OCI-LY7 (cell line): Measurements from ENCODE around the gene CACNA1D. TPM values are rescaled to one million over a fixed set of nuclear protein-coding genes. Genes with fewer than 3 reads are reported as not detected.

Experiments
- BruUV-seq: library from RNA; stranded (reverse); fragments of 400-500 nt; replicated peaks from 2 replicates; lab custom pipeline; 2021; lab: Mats Ljungman, UMichigan
- CTCF ChIA-PET: fragments of 300-600 bp; sonication (Branson Sonifier 250); formaldehyde crosslinking; loops from one replicate; lab custom pipeline; 2022; ENCODE audit warnings: antibody characterized with exemption; ENCODE audit not compliant: unreplicated experiment; lab: Charles Lee
- POLR2A ChIA-PET: fragments of 300-600 bp; sonication (Branson Sonifier 250); formaldehyde crosslinking; loops from one replicate; lab custom pipeline; 2022; ENCODE audit warnings: antibody characterized with exemption; lab: Charles Lee
- DNase-seq: peaks from one replicate; pipeline ENCODE4 v3.0.0-alpha.2; 2015; ENCODE audit warnings: low spot score
- H2AFZ ChIP-seq: fragments of 200-600 bp; sonication (generic), shearing (Covaris generic); 2 replicates; pipeline ENCODE4 v1.6.1; 2014; ENCODE audit warnings: mild to moderate bottlenecking, antibody characterized with exemption, low read length, moderate library complexity
- H3K27ac ChIP-seq: fragments of 200-600 bp; sonication (generic); 2 replicates; pipeline ENCODE4 v1.5.1; 2014; ENCODE audit warnings: mixed run types, low read depth, mild to moderate bottlenecking, moderate library complexity, low read length, inconsistent platforms; ENCODE audit not compliant: poor library complexity, severe bottlenecking
- H3K36me3 ChIP-seq: fragments of 200-600 bp; sonication (generic); 2 replicates; pipeline ENCODE4 v1.6.1; 2014; ENCODE audit warnings: mild to moderate bottlenecking, antibody characterized with exemption, low read length, moderate library complexity, mixed read lengths; ENCODE audit not compliant: insufficient read depth
- H3K4me1 ChIP-seq: fragments of 200-600 bp; sonication (generic); 2 replicates; pipeline ENCODE4 v1.5.1; 2014; ENCODE audit warnings: mild to moderate bottlenecking, low read length; ENCODE audit not compliant: insufficient read depth, poor library complexity, severe bottlenecking
- H3K4me2 ChIP-seq: fragments of 200-600 bp; sonication (generic); 2 replicates; pipeline ENCODE4 v1.6.1; 2014; ENCODE audit warnings: mild to moderate bottlenecking, low read length
- H3K4me3 ChIP-seq: fragments of 200-600 bp; sonication (generic); 2 replicates; pipeline ENCODE4 v1.5.1; 2014; ENCODE audit warnings: mild to moderate bottlenecking, low read depth, low read length; ENCODE audit not compliant: poor library complexity, severe bottlenecking
- H3K79me2 ChIP-seq: fragments of 200-600 bp; sonication (generic); 2 replicates; pipeline ENCODE4 v1.6.1; 2016; ENCODE audit warnings: low read depth, mild to moderate bottlenecking, low read length, moderate library complexity, mixed read lengths; ENCODE audit not compliant: insufficient read depth
- H3K9me2 ChIP-seq: fragments of 200-600 bp; sonication (generic); 2 replicates; pipeline ENCODE4 v1.6.1; 2016; ENCODE audit warnings: mild to moderate bottlenecking, low read length, mixed read lengths; ENCODE audit not compliant: insufficient read depth
- H3K9me3 ChIP-seq: fragments of 200-600 bp; sonication (generic); 2 replicates; pipeline ENCODE4 v1.6.1; 2014; ENCODE audit warnings: mild to moderate bottlenecking, mixed run types, low read length, mixed read lengths
- H4K20me1 ChIP-seq: fragments of 200-600 bp; sonication (generic); 2 replicates; pipeline ENCODE4 v1.6.1; 2014; ENCODE audit warnings: mild to moderate bottlenecking, antibody characterized with exemption, low read length, moderate library complexity, mixed read lengths; ENCODE audit not compliant: insufficient read depth
- CTCF ChIP-seq: fragments of 200-600 bp; sonication (generic); conservative IDR thresholded peaks from 2 replicates; pipeline ENCODE4 v1.5.1; 2014; ENCODE audit warnings: mild to moderate bottlenecking, antibody characterized with exemption, low read length, moderate library complexity, mixed read lengths
- EZH2phosphoT487 ChIP-seq: fragments of 200-600 bp; sonication (generic); IDR thresholded peaks from 2 replicates; pipeline ENCODE4 v1.6.1; 2018; ENCODE audit warnings: low read depth, borderline replicate concordance, mild to moderate bottlenecking, mixed run types, antibody characterized with exemption, low read length, moderate library complexity, mixed read lengths
- intact Hi-C: fragments of 100-400 bp; cut with micrococcal nuclease; formaldehyde crosslinking; loops from one replicate; pipeline ENCODE4 v1.10.0; 2022; ENCODE audit not compliant: unreplicated experiment
- total RNA-seq, 2 experiments: library from RNA; depleted of rRNA in 1 of 2; stranded (reverse); fragments of >200 nt in 1 of 2; shearing (Covaris generic) in 1 of 2; gene quantifications; 2 replicates each; pipeline ENCODE4 v1.2.3, GENCODE V29; 2014 to 2022

Gene CACNA1D
- total RNA-seq, 2 experiments from 2014 or later = 0.42 TPM; not detected in 1

DNA sequence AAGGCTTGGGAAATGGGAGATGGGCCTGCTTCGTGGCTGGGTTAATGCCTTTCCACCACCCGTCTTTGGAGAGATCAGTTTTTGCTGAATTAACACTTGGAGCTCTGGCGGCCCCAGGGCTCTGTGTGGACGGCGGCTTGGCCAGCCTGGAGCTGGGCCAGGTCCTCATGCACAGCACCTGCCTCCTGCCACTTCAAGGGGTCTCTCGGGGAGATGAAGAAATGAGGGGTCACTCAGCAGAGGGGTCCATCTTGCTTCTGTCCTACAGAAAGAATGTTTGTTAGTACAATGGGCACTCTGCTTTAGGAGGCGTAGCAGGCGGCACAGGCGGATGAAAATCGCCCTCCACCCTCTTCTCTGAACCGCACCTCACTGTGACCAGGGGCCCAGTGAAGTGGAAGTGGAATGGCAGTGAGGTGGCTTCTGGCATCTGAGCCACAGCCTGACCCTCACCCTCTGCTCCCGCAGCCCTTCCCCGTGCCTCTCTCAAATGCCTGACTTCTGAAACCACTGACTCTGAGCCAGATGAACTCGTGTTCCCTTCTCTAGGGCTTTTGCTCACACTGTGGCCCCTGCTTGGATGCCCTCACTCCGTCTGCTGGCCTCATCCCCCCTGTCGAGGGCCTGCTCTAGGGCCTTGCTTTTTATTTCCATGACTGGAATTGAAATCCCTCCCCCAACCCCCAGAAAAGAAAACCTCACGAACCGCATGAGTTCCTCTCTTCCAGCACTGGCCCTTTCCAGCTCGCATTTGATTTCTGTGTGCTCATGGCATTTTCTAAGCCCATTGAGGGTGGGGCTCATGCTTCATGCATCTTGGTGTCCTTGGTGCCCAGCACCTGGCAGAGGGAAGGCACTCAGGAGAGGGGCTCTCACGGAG lies 309.6 kb downstream of the CACNA1D start:
- BruUV-seq = no TSS peak
- Histone ChIP-seq H3K27ac (no peak overlapping the region), H3K9me3 (no peaks in the 10 kb centered on the region), H2AFZ (no peak overlapping the region), H3K4me2 (no peak overlapping the region), H3K79me2 (no peaks in the 10 kb centered on the region), H3K9me2 (no peaks in the 10 kb centered on the region), H3K4me1 (no peaks in the 10 kb centered on the region), H3K36me3 (no peaks in the 10 kb centered on the region), H4K20me1 (no peaks in the 10 kb centered on the region), H3K4me3 (no peak overlapping the region)
- DNase-seq = no peak
- intact Hi-C loops = no loop called here
- TF ChIP-seq CTCF (no peak), EZH2phosphoT487 (no peak)
- POLR2A ChIA-PET = no interaction called here
- CTCF ChIA-PET = no interaction called here

DNA sequence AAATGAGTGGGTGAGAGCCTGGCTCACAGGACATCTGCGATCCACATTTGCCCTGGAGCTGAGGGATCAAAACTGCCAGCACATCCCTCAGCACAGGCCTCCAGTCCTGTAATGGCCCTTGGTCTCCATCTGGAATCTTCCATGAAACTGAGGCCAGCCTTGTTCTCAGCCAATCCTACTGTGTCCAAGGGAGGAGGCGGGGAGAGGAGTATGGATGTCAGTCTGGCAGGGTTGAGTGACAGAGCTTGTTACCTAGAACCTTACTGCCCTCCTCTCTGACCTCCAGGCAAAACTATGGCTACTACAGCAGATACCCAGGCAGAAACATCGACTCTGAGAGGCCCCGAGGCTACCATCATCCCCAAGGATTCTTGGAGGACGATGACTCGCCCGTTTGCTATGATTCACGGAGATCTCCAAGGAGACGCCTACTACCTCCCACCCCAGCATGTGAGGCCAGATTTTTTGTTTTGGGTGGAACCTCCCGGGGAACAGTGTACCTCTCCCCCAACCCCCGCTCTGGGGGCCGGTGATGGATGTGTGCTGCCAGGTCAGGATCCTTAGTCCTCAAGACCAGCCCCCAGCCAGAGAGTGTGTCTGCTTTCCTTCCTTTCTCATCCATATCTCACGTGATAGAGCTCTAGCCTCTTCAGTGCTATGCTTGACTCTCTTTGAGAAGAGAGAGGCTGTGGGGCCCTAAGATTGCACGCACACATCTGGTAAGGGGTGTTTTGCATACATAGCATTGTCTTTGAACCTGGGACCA lies 310.5 kb downstream of the CACNA1D start:
- H3K4me1 ChIP-seq = no peaks in the 10 kb centered on the region
- peak; percentile 15 for DNase-seq
- no peaks in the 10 kb centered on the region for H4K20me1 ChIP-seq
- no peaks in the 10 kb centered on the region for H3K9me3 ChIP-seq
- H3K27ac ChIP-seq = no peak overlapping the region
- intact Hi-C loops = no loop called here
- ChIA-PET CTCF (no interaction called here), POLR2A (interaction anchor here (0.6 kb wide), 1 partner anchor 18 kb away, joined by 3 read pairs; no protein-coding TSS in a partner anchor)
- no peak overlapping the region for H3K4me3 ChIP-seq
- H3K79me2 ChIP-seq = no peaks in the 10 kb centered on the region
- no peaks in the 10 kb centered on the region for H3K36me3 ChIP-seq
- no peaks in the 10 kb centered on the region for H3K9me2 ChIP-seq
- no peak overlapping the region for H3K4me2 ChIP-seq
- H2AFZ ChIP-seq = no peak overlapping the region
- TF ChIP-seq CTCF (no peak), EZH2phosphoT487 (no peak)
- BruUV-seq = no TSS peak
